Measurements from ENCODE around the gene ATP6V1C2.
A peak's percentile ranks its signal among the peaks of the same experiment; 100 is the strongest.
"Not testable (repeated sequence)": the region's sequence is repeated elsewhere in the genome, so short reads cannot be mapped to it uniquely, and the experiment has no call there.

Gene ATP6V1C2

GRCh38 chr2:10788855-10789254 lies 67.4 kb downstream of the ATP6V1C2 start:
- DNase-seq: no peak

DNA sequence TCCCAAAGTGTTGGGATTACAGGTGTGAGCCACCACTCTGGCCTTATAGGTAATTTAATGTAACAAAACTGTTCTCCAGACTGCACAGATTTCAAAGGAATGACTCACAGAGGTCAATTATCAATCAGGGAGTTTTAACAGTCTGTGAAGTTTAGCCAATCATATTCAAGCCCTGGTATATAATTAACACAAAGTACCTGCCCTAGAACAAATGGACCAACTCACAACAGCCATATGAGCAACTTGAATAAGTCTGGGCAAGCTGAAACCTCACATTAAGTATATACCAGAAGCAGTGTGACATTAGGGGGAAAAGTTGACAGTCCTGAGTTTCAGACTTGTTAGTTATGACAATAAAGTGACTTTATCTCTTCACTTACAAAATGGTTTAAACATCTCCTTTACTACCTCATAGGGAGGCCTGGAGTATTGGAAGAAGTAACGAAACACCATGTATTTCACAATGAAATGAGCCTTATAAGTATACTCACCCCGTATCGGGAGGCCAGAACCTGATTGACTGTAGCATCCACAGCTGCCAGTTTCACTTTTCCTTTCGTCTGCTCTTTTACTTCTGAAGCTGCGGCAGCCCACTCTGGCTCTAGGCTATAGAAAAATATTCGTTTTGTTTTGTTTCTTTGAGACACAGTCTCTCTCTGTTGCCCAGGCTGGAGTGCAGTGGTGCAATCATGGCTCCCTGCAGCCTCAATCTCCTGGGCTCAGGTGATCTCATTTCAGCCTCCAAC lies 69.0 kb downstream of the ATP6V1C2 start:
- DNase-seq: no peak

DNA sequence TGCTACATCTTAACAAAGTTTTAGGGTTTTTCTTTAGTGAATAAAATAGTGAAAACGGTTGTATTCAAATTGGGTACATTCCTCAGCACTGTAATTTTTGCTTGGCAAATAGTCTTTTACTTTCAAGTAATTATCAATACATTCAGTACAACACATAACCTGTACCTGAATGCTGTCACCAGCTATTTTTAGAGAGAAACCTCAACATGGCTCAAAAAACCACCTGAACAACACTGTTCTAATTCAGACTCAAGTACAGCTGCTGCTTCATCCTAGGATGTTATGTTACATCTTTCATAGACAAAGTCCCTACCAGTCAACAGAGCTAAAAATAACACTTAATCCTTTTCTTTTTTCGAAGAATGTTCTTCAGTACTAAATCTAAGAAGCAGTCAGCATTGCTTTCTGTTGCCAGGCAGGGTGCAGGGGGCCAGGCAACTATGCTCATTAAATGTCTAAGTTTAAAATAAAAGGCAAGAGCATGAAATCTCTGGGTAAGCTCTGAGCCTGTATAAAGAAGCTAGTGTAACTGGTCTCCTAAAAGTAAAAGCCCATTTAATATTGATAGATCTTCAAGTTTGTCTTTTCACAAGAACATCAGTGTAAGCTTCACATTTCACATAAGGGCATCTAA lies 70.7 kb downstream of the ATP6V1C2 start:
- no peak for DNase-seq

DNA sequence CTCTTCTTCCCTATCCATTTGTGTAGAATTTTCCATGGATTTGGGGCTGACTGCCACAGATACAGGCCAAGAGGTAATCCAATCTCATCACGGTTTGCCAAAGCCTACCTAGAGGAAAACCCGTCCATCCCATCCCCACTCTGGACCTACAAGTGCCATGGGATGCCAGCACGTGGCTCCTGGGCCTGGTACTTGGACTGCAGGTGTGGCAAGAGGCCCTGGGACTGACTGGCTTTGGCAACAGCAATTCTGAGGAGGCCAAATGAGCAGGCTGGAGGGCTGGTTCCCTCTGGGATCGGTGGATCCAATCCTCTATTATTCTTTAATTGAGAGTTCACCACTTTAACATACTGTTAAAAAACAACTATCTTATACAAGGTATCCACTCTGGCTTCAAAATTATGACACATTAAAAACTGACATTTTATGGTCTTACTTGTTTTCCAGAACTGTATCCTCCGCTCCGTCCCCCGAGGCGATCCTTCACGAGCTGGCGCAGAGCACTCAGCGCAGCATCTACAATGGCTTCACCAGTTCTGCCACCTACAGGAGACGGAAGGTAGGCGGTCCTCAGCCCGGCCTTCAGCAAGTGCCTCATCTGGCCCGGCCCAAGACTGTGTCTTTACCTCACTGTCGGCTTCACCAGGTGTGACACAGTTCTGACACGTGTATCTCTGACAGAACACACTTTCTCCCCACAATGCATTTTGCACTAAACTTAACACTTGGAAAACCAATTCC lies 71.4 kb downstream of the ATP6V1C2 start:
- no peak for DNase-seq

DNA sequence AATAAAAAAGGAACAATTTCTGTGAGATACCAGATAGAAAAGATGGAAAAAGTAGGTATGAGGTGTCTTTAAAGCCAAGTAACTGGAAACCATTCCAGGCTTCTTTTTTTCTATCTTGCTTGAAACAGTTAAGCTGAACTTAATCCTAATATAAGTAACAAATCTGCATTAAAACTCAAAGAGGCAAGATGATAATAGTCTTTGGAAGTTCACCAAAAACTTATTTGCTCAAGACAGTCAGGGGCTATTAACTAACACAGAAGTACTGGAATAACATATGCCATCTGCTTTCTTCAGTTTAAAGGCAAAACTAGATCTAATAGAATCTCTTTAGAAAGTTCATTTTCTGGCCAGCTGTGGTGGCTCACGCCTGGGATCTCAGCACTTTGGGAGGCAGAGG lies 72.4 kb downstream of the ATP6V1C2 start:
- no peak for DNase-seq

DNA sequence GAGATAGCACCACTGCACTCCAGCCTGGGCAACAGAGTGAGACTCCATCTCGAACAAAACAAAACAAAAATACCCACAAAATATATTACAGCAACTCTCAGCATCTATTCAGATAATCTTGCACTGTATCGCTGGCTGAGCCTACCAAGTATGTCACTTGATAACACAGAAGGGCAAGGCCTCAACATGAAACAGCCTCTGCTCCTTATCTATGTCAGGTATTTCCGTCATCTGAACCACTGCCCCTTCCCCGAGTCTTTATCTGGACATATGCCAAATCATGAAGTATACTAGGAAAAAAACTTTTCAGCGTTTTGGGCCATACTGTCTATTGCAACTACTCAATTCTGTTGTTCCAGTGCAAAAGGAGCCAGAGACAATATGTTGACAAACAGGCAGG lies 73.4 kb downstream of the ATP6V1C2 start:
- no peak for DNase-seq

GRCh38 chr2:10795508-10796046 lies 74.1 kb downstream of the ATP6V1C2 start:
- no peak for DNase-seq

DNA sequence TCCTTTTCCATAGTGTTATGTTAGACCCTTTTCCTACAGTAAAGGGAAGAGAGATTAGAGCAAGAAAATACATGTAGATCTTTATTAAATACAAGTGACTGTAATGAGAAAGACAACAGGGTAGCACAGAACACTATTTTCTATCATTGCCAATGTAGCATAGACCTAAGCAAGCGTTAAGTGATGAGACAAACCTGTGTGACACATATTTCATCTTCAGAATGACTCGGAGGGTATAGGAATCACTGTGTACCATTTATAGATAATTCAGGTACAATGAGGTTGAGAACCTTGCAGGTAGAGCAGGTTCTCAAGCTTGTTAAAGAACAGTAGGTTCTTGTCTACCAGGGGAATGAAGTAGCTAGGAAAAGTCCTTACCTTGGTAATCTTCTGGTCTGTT lies 75.3 kb downstream of the ATP6V1C2 start:
- no peak for DNase-seq

DNA sequence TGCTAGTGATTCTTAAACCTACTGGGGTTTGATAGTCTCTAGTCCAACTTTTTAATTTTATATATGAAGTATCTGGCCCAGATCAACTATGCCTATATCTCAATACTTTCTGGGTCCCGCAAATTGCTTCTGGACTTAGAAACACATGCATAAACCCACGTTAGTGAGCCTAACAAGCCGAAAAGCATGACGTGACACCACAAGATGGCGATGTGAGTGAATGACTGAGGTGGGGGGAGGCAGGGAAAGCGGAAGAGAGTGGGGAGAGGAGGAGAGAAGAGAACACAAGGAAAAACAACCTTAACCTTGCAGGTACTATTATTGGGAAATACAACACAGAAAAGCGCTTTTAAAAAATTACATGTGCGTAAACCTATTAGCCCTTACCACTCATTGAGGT lies 77.4 kb downstream of the ATP6V1C2 start:
- DNase-seq: no peak

DNA sequence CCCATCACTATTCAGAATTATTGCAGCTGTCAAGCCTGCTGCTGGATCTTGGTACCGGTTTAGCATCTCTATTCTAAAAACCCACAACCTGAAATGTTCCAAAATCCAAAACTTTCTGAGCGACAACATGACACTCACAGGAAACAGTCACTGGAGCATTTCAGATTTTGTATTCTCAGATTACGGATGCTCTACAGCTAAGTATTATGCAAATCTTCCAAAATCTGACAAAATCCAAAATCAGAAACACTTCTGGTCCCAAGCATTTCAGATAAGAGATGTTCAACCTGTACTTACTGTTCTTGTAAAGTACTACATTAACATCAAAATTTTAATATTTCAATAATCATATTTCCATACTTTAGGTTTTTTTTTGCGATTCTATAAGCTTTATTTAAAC lies 78.7 kb downstream of the ATP6V1C2 start:
- no peak for DNase-seq

DNA sequence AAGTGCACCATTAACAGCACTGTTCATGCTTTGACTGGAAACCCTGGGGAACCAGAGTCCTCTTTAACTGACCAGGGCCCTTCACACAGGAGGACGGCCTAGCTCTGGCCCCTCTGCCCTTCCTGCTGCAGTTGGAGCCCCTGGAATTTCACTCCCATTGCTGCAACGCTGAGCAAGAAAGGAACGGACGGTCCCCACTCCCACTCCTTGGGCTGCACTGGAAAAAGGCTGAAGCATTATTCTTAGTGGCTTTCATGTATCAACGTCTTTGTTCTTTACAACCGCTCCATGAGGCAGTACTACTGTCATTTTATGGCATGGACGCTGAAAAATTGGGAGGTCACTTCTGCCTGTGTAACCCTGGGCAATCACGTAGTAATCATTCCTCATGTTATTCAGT lies 81.2 kb downstream of the ATP6V1C2 start:
- no peak for DNase-seq

DNA sequence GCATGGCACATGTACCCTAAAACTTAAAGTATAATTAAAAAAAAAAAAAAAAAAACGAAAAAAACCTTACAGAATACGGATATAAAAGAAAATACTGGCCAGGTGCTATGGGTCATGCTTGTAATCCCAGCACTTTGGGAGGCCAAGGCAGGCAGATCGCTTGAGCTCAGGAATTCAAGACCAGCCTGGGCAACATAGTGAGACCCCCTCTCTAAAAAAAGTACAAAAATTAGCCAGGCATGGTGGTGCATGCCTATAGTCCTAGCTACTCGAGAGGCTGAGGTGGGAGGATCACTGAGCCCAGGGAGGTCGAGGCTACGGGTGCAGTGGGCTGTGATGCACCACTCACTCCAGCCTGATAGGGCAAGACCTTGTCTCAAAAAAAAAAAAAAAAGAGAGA lies 84.6 kb downstream of the ATP6V1C2 start:
- DNase-seq: not testable (repeated sequence)

DNA sequence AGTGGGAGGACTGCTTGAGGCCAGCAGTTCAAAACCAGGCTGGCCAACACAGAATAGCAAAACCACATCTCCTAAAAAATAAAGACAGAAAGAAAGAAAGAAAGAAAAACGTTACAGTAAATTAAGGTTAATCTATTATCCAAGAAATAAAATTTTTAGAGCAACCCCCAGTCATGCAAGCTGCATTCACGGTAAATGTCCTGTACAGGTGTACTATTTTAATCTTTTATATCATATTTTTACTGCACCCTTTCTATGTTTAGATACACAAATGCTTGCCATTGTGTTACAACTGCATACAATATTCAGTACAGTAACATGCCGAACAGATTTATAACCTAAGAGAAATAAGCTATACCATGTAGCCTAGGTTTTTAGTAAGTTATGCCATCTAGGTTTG lies 85.1 kb downstream of the ATP6V1C2 start:
- no peak for DNase-seq

GRCh38 chr2:10810202-10811161 lies 89.1 kb downstream of the ATP6V1C2 start:
- DNase-seq: no peak

GRCh38 chr2:10811517-10811916 lies 90.1 kb downstream of the ATP6V1C2 start:
- no peak for DNase-seq

DNA sequence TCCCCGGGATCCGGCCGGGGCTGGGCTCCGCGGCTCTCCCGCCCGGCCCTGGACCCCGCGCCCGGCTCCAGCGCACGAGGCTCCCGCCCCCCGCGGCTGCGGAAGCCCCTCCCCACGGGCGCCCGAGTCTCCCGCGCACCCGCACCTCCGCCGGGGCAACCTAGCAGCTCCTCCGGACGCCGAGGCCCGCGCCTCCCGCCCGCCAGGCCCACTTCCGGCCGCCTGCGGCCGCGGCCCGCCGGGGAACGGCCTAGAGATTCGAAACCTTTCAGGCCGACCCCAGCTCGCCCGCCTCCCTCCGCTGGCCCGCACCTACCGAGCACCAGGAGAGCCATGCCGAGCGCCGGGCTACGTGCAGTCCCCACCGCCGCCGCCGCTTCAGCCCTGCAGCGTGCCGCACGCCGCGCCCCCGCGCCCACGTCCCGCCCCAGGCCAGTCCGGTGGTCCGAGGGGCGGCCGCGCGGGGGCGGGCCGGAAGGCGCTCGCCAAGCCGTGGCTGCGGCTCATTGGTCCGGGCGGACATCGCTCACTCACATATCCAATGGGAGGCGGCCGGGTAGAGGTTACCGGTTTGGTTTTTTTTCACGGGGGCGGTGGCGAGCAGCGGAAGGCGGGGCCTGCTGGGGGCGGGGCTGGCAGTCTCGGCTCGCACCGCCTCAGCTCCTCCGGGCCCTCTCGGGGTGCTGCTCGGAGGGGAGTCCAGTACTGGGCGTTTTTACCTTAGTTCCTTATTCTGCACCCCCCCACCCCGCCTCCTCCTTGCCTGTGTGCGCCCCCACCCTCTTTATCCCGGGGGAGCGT lies 91.1 kb downstream of the ATP6V1C2 start, which contains the start of gene PDIA6:
TSS of gene PDIA6 (minus strand) at position 424 of the 801 bp plus-strand sequence. CDS start at position 335, 89 bp downstream.
- peak; percentile 92 for DNase-seq

DNA sequence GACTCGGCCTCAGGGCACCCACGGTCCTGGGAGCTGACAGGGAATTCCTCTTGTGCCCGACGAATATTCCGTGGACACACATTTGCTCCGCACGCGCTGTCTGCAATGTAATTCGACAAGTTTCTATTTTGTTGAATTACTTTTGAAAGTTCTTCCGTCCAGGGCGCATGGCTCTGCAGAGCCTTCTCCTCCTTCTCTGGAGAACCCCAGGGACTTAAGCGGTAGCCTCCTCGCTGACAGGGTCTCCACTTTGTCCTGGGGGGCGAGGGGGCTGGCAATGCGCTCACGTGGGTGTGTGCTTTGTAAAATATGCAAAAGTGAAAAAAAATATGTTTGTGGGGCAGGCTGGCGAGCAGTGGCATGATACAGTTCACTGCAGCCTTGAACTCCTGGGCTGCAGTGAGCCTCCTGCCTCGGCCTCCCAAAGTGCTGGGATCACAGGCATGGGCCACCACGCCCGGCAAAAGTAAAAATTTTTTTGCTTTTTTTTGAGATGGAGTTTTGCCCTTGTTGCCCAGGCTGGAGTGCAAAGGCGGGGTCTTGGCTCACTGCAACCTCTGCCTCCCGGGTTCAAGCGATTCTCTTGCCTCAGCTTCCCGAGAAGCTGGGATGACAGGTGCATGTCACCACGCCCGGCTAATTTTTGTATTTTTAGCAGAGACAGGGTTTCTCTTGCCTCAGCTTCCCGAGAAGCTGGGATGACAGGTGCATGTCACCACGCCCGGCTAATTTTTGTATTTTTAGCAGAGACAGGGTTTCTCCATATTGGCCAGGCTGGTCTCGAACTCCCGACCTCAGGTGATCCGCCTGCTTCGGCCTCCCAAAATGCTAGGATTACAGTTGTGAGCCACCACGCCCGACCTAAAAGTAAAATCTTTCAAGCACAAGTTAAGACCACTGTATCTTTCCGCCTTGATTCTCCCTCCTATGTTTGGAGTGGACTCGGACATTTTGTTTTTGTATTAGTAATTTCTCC lies 92.0 kb downstream of the ATP6V1C2 start:
- DNase-seq: not testable (repeated sequence)

GRCh38 chr2:10814142-10814541 lies 92.7 kb downstream of the ATP6V1C2 start:
- no peak for DNase-seq

- no peak for DNase-seq
Observed at GRCh38 chr2:10814571-10815331, 93.3 kb downstream of the ATP6V1C2 start.
